Prostate gland (tissue), 2 donors: ENCODE measurements around the gene STK4.

Source experiments
- POLR2AphosphoS5 ChIP-seq: sonication (generic); formaldehyde crosslinking; IDR thresholded peaks from one replicate; pipeline ENCODE4 v1.6.1; 2017; ENCODE audit warnings: antibody characterized with exemption
- TF ChIP-seq, protein P1 (sequence below), 4 experiments: fragments of 200-600 bp in 2 of 4; fragments of 450-650 bp in 2 of 4; sonication (generic) in 2 of 4; IDR thresholded peaks; 1 replicate in 3 of 4; 2 replicates in 1 of 4; pipeline ENCODE4 v1.5.1; 2016 to 2019; ENCODE audit warnings: antibody characterized with exemption in 4 of 4, mild to moderate bottlenecking in 2 of 4, moderate library complexity in 2 of 4

DNA sequence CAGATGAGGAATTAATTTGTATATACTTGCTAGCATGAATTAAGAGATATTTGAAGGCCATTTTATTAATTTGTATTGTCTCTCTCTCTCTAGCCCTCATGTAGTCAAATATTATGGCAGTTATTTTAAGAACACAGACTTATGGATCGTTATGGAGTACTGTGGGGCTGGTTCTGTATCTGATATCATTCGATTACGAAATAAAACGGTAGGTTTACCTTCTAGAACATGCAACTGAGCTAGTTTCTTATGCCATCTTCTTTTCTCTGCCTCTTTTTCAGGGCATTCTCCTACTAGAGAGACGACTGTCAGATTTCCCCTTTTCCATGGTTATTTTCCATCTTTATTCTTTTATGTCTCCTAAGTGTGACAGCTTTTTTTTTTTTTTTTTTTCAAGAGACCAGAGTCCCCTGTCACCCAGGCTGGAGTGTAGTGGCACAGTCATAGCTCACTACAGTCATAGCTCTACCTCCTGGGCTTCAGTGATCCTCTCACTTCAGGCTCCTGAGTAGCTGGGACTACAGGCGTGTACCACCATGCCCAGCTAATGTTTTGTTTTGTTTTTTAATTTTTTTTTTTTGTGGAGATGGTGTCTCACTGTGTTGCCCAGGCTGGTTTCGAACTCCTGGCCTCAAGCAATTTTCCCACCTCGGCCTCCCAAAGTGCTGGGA lies 15.6 kb downstream of the STK4 start:
- TF ChIP-seq POLR2AphosphoS5, result no peak
- TF ChIP-seq, protein P1, sequence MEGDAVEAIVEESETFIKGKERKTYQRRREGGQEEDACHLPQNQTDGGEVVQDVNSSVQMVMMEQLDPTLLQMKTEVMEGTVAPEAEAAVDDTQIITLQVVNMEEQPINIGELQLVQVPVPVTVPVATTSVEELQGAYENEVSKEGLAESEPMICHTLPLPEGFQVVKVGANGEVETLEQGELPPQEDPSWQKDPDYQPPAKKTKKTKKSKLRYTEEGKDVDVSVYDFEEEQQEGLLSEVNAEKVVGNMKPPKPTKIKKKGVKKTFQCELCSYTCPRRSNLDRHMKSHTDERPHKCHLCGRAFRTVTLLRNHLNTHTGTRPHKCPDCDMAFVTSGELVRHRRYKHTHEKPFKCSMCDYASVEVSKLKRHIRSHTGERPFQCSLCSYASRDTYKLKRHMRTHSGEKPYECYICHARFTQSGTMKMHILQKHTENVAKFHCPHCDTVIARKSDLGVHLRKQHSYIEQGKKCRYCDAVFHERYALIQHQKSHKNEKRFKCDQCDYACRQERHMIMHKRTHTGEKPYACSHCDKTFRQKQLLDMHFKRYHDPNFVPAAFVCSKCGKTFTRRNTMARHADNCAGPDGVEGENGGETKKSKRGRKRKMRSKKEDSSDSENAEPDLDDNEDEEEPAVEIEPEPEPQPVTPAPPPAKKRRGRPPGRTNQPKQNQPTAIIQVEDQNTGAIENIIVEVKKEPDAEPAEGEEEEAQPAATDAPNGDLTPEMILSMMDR (IDR thresholded peaks at IDR 0.05), result no peak
